Measurements from ENCODE around the gene POU6F2.

Gene POU6F2

GRCh38 chr7:39465055-39465929 lies 487.6 kb downstream of the POU6F2 start:
- peak; percentile 36 to 47 for DNase-seq

GRCh38 chr7:39468261-39468660 lies 490.6 kb downstream of the POU6F2 start:
- DNase-seq = no peak

- DNase-seq = no peak
Measured at GRCh38 chr7:39468808-39469374, 491.2 kb downstream of the POU6F2 start.

GRCh38 chr7:39480901-39481300 lies 503.2 kb downstream of the POU6F2 start:
- DNase-seq = no peak

GRCh38 chr7:39488467-39489393 lies 511.0 kb downstream of the POU6F2 start:
- DNase-seq = no peak

GRCh38 chr7:39490296-39490695 lies 512.6 kb downstream of the POU6F2 start:
- no peak for DNase-seq

- no peak for DNase-seq
Measured at GRCh38 chr7:39493934-39494333, 516.2 kb downstream of the POU6F2 start.

- no peak for DNase-seq
Measured at GRCh38 chr7:39501358-39501757, 523.6 kb downstream of the POU6F2 start.

GRCh38 chr7:39504963-39505362 lies 527.3 kb downstream of the POU6F2 start:
- DNase-seq = no peak

GRCh38 chr7:39507866-39508551 lies 530.3 kb downstream of the POU6F2 start:
- no peak for DNase-seq

GRCh38 chr7:39509436-39509835 lies 531.7 kb downstream of the POU6F2 start:
- DNase-seq = peak in 1 of 2 experiments; percentile 31

GRCh38 chr7:39509912-39510311 lies 532.2 kb downstream of the POU6F2 start:
- no peak for DNase-seq

GRCh38 chr7:39510864-39511354 lies 533.2 kb downstream of the POU6F2 start:
- peak; percentile 39 to 40 for DNase-seq

GRCh38 chr7:39515534-39516228 lies 538.0 kb downstream of the POU6F2 start:
- no peak for DNase-seq

GRCh38 chr7:39516498-39516897 lies 538.8 kb downstream of the POU6F2 start:
- no peak for DNase-seq

- DNase-seq = no peak
Measured at GRCh38 chr7:39517240-39517639, 539.5 kb downstream of the POU6F2 start.

Measured in activated T-cell treated with anti-CD3 and anti-CD28 coated beads, Interleukin-2, amount 50 U/mL, for 48 hours (primary cell).